ENCODE data around the gene GMPPA. TPM values are rescaled to one million over a fixed set of nuclear protein-coding genes. Genes with fewer than 3 reads are reported as not detected.
A peak's percentile ranks its signal among the peaks of the same experiment; 100 is the strongest.

Gene GMPPA
- total and polyA plus RNA-seq, 9 of the 15 experiments (the other 6 are each of a cell fraction or from before 2014, with no cell fraction given), result 7.0 to 101 (median 66.7) TPM

- no peak for TF ChIP-seq CHAMP1 (IDR thresholded peaks at IDR 0.05)
- TF ChIP-seq NCOA2 (IDR thresholded peaks at IDR 0.05; ENCODE audit: partially characterized antibody in 2 of 2), result no peak
- no peak for TF ChIP-seq E2F3 (CRISPR knock-in tag; IDR thresholded peaks at IDR 0.05)
- 0 out of 2 replicates have a peak, but pooled peaks have one; percentile 2 for TF ChIP-seq JUND (IDR thresholded peaks at IDR 0.05; ENCODE audit: borderline replicate concordance, low read depth, low read length)
- peak; percentile 41; the same call in 2 of the 3 replicates for TF ChIP-seq JUND (tag; IDR thresholded peaks at IDR 0.05; ENCODE audit: borderline replicate concordance, low read depth, low read length)
- no peak for TF ChIP-seq THRA (IDR thresholded peaks at IDR 0.05)
- TF ChIP-seq HINFP (tag; conservative IDR thresholded peaks at IDR 0.05; ENCODE audit: low read depth), result no peak
- no peak for TF ChIP-seq IRF9 (tag; IDR thresholded peaks at IDR 0.05)
- no peak for TF ChIP-seq ZNF589 (CRISPR knock-in tag; IDR thresholded peaks at IDR 0.05; ENCODE audit: low read depth)
- TF ChIP-seq ZNF395 (CRISPR knock-in tag; IDR thresholded peaks at IDR 0.05), result 0 out of 2 replicates have a peak, but pooled peaks have one; percentile 53
- TF ChIP-seq RNF219 (CRISPR knock-in tag; IDR thresholded peaks at IDR 0.05), result no peak
- no peak for TF ChIP-seq WHSC1 (IDR thresholded peaks at IDR 0.05; ENCODE audit: low read length)
- TF ChIP-seq TAF9B (IDR thresholded peaks at IDR 0.05; ENCODE audit: partially characterized antibody), result no peak
- TF ChIP-seq ATF4 (CRISPR knock-in tag; IDR thresholded peaks at IDR 0.05), result no peak
- no peak for TF ChIP-seq TFAM (CRISPR knock-in tag; conservative IDR thresholded peaks at IDR 0.05)
Observed at GRCh38 chr2:219497495-219498279, 1.0 kb upstream of the GMPPA start (continued).

All from K562 (cell line).